Measurements from ENCODE around the gene GTF2A1L. TPM values are rescaled to one million over a fixed set of nuclear protein-coding genes. Genes with fewer than 3 reads are reported as not detected.
A peak's percentile ranks its signal among the peaks of the same experiment; 100 is the strongest.

GTF2A1L gene, protein sequence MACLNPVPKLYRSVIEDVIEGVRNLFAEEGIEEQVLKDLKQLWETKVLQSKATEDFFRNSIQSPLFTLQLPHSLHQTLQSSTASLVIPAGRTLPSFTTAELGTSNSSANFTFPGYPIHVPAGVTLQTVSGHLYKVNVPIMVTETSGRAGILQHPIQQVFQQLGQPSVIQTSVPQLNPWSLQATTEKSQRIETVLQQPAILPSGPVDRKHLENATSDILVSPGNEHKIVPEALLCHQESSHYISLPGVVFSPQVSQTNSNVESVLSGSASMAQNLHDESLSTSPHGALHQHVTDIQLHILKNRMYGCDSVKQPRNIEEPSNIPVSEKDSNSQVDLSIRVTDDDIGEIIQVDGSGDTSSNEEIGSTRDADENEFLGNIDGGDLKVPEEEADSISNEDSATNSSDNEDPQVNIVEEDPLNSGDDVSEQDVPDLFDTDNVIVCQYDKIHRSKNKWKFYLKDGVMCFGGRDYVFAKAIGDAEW
- total RNA-seq (not detected), total RNA-seq (0 reads per million in 29 experiments)
- total RNA-seq (2013): not detected

DNA sequence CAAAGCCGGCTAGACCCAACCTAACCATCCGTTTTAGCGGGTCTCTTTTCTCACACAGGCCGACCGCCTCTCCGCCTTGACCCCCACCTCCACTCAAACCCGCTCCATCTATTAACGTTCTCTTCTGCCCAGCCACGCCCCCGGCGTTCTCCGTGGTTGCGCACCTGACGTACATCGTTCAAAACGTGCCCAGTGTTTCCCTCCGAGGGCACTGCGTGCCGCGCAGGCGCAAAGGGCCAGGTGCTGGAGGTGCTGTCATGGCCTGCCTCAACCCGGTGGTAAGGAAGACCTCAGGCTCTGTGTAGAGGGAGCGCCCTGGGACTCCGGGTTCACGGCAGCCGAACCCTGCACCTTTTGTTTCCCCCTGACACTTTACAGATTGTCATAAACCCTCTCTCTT, at the start of gene GTF2A1L:
Gene GTF2A1L, plus strand, starts transcription at position 239 of the 400 bp plus-strand sequence. Its CDS starts 19 bp downstream, at position 258.
- Mint-ChIP-seq H3K4me3 (no peak within 1 kb of the TSS), H3K27me3 (peaks cover 8 to 13% of the 10 kb centered on the region in 2 donors), H3K9me3 (peaks cover 0 to 3% (median 0%) of the 10 kb centered on the region in 3 donors), H3K4me1 (no peaks in the 10 kb centered on the region), H3K36me3 (no peaks in the 10 kb centered on the region), H3K27ac (no peak within 1 kb of the TSS)
- ChIA-PET POLR2A (no interaction called here), CTCF (no interaction called here)
- Histone ChIP-seq H3K4me3 (ENCODE audit: control insufficient read depth in 1 of 2, extremely low read depth in 1 of 2, low read length in 1 of 2) (no peak within 1 kb of the TSS), H3K4me1 (ENCODE audit: control insufficient read depth in 1 of 2, extremely low read depth in 1 of 2, insufficient read depth in 2 of 2, low read length in 2 of 2) (no peaks in the 10 kb centered on the region), H3K27me3 (replicated peaks in 1 of 2; ENCODE audit: control insufficient read depth in 2 of 2, extremely low read depth in 1 of 2, insufficient read depth in 2 of 2, low read length in 1 of 2) (no peaks in the 10 kb centered on the region), H3K36me3 (ENCODE audit: control insufficient read depth in 2 of 2, extremely low read depth in 1 of 2, insufficient read depth in 1 of 2, low read length in 1 of 2) (no peaks in the 10 kb centered on the region), H3K9me3 (no peaks in the 10 kb centered on the region), H3K27ac (ENCODE audit: low read length) (no peak within 1 kb of the TSS)
- 74% methylated on average over 16 of the region's 26 CpGs for WGBS (ENCODE audit: insufficient coverage)
- DNase-seq (peak in 1 of 35 experiments; percentile 1), ATAC-seq (replicated peaks in 1 of 4) (no peak)

DNA sequence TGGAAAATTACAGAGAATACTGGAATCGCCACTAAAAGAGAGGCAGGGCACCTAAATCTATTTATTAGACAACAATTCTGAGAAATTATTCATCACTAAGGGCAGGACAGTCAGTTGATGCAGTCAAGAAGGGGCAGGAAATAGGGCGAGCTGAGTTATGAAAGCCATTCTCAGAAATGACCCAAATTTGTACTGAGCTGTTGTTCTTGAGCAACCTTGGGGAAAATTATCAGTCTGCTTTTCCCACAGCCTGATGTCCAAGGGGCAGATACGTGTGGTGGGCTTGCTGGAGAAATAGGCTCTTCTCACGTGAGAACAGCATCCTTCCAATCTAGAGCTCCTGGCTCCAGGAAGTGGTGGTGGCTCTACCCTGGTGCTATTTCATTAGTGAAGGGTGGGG, 49.1 kb upstream of the GTF2A1L start:
- no peak overlapping the region for H3K4me3 Mint-ChIP-seq
- POLR2A ChIA-PET: no interaction called here
- no peaks in the 10 kb centered on the region for H3K9me3 ChIP-seq
- H3K4me3 ChIP-seq (ENCODE audit: control insufficient read depth in 1 of 2, extremely low read depth in 1 of 2, low read length in 1 of 2): no peak overlapping the region
- H3K4me1 ChIP-seq (ENCODE audit: control insufficient read depth in 1 of 2, extremely low read depth in 1 of 2, insufficient read depth in 2 of 2, low read length in 2 of 2): no peaks in the 10 kb centered on the region
- no peaks in the 10 kb centered on the region for H3K27me3 ChIP-seq (replicated peaks in 1 of 2; ENCODE audit: control insufficient read depth in 2 of 2, extremely low read depth in 1 of 2, insufficient read depth in 2 of 2, low read length in 1 of 2)
- no peaks in the 10 kb centered on the region for H3K9me3 Mint-ChIP-seq
- H3K36me3 Mint-ChIP-seq: no peaks in the 10 kb centered on the region
- no peak overlapping the region for H3K27ac Mint-ChIP-seq
- CTCF ChIA-PET: no interaction called here
- DNase-seq (no peak), ATAC-seq (replicated peaks in 1 of 4) (no peak)
- no peaks in the 10 kb centered on the region for H3K36me3 ChIP-seq (ENCODE audit: control insufficient read depth in 2 of 2, extremely low read depth in 1 of 2, insufficient read depth in 1 of 2, low read length in 1 of 2)
- 47% methylated on average over 2 of the region's 4 CpGs for WGBS (ENCODE audit: insufficient coverage)
- no peaks in the 10 kb centered on the region for H3K4me1 Mint-ChIP-seq
- H3K27me3 Mint-ChIP-seq: no peaks in the 10 kb centered on the region
- H3K27ac ChIP-seq (ENCODE audit: low read length): no peak overlapping the region

DNA sequence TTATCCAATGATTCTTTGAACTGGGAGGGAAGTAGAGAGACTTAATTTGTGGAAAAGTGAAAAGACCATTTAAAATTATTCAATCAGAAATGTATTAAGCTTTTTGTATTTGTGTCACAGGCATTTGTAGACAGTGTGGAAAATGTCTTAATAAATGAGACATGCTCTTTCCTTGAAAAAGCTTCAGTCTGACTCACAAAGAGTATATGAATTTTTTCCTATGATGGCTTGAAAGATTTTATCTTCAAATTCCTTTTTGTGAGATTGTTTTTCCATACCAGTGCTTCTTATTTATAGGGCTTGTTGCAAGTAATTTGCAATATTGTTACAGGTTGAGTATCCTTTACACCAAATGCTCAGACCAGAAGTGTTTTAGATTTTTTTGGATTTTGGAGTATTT, 48.2 kb upstream of the GTF2A1L start:
- no peak overlapping the region for H3K4me3 Mint-ChIP-seq
- no peaks in the 10 kb centered on the region for H3K9me3 ChIP-seq
- H3K27me3 Mint-ChIP-seq: no peaks in the 10 kb centered on the region
- H3K9me3 Mint-ChIP-seq: no peaks in the 10 kb centered on the region
- H3K36me3 ChIP-seq (ENCODE audit: control insufficient read depth in 2 of 2, extremely low read depth in 1 of 2, insufficient read depth in 1 of 2, low read length in 1 of 2): no peaks in the 10 kb centered on the region
- H3K4me1 Mint-ChIP-seq: peaks cover 0 to under 1% (median under 1%) of the 10 kb centered on the region in 3 donors
- POLR2A ChIA-PET: no interaction called here
- H3K27ac ChIP-seq (ENCODE audit: low read length): no peak overlapping the region
- no peaks in the 10 kb centered on the region for H3K4me1 ChIP-seq (ENCODE audit: control insufficient read depth in 1 of 2, extremely low read depth in 1 of 2, insufficient read depth in 2 of 2, low read length in 2 of 2)
- no peaks in the 10 kb centered on the region for H3K36me3 Mint-ChIP-seq
- H3K27ac Mint-ChIP-seq: no peak overlapping the region
- no peaks in the 10 kb centered on the region for H3K27me3 ChIP-seq (replicated peaks in 1 of 2; ENCODE audit: control insufficient read depth in 2 of 2, extremely low read depth in 1 of 2, insufficient read depth in 2 of 2, low read length in 1 of 2)
- ATAC-seq (replicated peaks in 1 of 4) (no peak), DNase-seq (no peak)
- H3K4me3 ChIP-seq (ENCODE audit: control insufficient read depth in 1 of 2, extremely low read depth in 1 of 2, low read length in 1 of 2): no peak overlapping the region
- CTCF ChIA-PET: no interaction called here

DNA sequence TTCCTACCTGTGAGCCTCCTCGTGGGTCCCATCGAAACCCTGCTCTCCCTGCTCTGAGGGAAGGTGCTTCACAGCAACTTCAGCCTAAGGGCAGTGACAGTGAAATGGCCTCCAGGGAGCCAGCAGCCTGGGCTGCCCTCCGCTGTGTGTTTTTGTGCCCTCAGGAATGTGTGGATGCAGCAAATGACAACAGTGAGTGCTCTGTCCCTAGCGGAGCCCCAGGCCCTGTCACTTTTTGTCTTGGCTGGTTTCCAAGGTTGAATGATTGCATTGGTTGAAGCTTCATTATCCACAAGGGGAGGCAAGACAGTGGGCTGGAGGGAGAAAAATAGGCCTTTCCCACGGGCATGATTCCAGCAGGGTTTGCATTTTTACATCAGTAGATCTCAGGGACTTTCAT, 44.8 kb upstream of the GTF2A1L start:
- DNase-seq: no peak
- no peaks in the 10 kb centered on the region for H3K36me3 ChIP-seq (ENCODE audit: control insufficient read depth in 2 of 2, extremely low read depth in 1 of 2, insufficient read depth in 1 of 2, low read length in 1 of 2)
- H3K27me3 ChIP-seq (replicated peaks in 1 of 2; ENCODE audit: control insufficient read depth in 2 of 2, extremely low read depth in 1 of 2, insufficient read depth in 2 of 2, low read length in 1 of 2): no peaks in the 10 kb centered on the region
- Mint-ChIP-seq H3K36me3 (no peaks in the 10 kb centered on the region), H3K27ac (no peak overlapping the region), H3K4me1 (peaks cover 2 to 9% (median 8%) of the 10 kb centered on the region in 3 donors), H3K27me3 (no peaks in the 10 kb centered on the region), H3K4me3 (no peak overlapping the region), H3K9me3 (no peaks in the 10 kb centered on the region)
- no peak overlapping the region for H3K4me3 ChIP-seq (ENCODE audit: control insufficient read depth in 1 of 2, extremely low read depth in 1 of 2, low read length in 1 of 2)
- POLR2A ChIA-PET: interaction anchor here in 1 of 2 donors (0.6 kb wide), 1 partner anchor 49 kb away, joined by 3 read pairs; no protein-coding TSS in a partner anchor
- no peaks in the 10 kb centered on the region for H3K4me1 ChIP-seq (ENCODE audit: control insufficient read depth in 1 of 2, extremely low read depth in 1 of 2, insufficient read depth in 2 of 2, low read length in 2 of 2)
- no peaks in the 10 kb centered on the region for H3K9me3 ChIP-seq
- CTCF ChIA-PET: no interaction called here
- WGBS (ENCODE audit: insufficient coverage): 91% methylated on average over 4 of the region's 5 CpGs
- ATAC-seq (replicated peaks in 1 of 4): no peak
- no peak overlapping the region for H3K27ac ChIP-seq (ENCODE audit: low read length)

DNA sequence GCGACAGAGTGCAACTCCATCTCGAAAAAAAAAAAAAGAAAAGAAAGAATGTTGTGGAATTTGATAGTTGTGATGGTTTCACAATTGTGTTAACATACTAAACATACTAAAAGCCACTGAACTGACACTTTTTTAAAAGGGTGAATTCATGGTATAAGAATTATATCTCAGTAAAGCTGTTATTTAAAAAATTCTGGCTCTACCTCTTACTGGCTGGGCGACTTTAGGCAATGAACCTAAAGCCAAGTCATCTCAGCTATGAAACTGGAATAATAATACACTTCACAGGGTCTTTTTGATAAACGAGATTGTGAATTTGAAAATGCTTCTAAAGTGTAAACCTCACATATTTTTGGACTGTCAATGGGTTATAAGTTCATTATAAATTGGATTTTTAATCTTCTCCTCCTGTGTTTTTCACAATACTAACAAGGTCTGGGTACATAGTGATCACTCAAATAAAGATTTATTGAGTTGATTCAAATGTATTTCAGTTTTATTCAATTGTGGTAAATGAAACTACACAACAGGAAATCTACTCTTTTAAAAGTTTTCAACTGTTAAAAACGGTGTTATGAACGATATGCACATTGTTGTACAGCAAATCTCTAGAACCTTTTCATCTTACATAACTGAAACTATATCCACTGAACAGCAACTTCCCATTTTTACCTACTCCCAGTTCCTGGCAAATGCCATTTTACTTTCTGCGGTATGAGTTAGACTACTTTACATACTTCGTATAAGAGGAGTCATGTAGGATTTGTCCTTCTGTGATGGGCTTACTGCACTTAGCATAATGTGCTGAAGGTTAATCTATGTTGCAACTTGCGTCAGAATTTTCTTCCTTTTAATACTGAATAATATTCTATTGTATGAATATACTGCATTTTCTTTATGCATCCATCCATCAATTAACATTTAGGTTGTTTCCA, 43.0 kb upstream of the GTF2A1L start:
- no peaks in the 10 kb centered on the region for H3K36me3 Mint-ChIP-seq
- no peaks in the 10 kb centered on the region for H3K27me3 Mint-ChIP-seq
- Histone ChIP-seq H3K4me1 (ENCODE audit: control insufficient read depth in 1 of 2, extremely low read depth in 1 of 2, insufficient read depth in 2 of 2, low read length in 2 of 2) (no peaks in the 10 kb centered on the region), H3K9me3 (no peaks in the 10 kb centered on the region), H3K4me3 (ENCODE audit: control insufficient read depth in 1 of 2, extremely low read depth in 1 of 2, low read length in 1 of 2) (no peak overlapping the region), H3K27ac (ENCODE audit: low read length) (no peak overlapping the region), H3K27me3 (replicated peaks in 1 of 2; ENCODE audit: control insufficient read depth in 2 of 2, extremely low read depth in 1 of 2, insufficient read depth in 2 of 2, low read length in 1 of 2) (no peaks in the 10 kb centered on the region), H3K36me3 (ENCODE audit: control insufficient read depth in 2 of 2, extremely low read depth in 1 of 2, insufficient read depth in 1 of 2, low read length in 1 of 2) (no peaks in the 10 kb centered on the region)
- CTCF ChIA-PET: interaction anchor here in 1 of 2 donors (0.6 kb wide), 2 partner anchors 36 to 207 kb away, joined by 3 to 5 read pairs; no protein-coding TSS in a partner anchor
- DNase-seq: no peak
- POLR2A ChIA-PET: no interaction called here
- WGBS (ENCODE audit: insufficient coverage): no CpG with 5 or more reads among the region's 9 CpGs
- H3K27ac Mint-ChIP-seq: no peak overlapping the region
- H3K4me1 Mint-ChIP-seq: peaks cover 2 to 9% (median 8%) of the 10 kb centered on the region in 3 donors
- no peak overlapping the region for H3K4me3 Mint-ChIP-seq
- H3K9me3 Mint-ChIP-seq: no peaks in the 10 kb centered on the region
- no peak for ATAC-seq (replicated peaks in 1 of 4)

DNA sequence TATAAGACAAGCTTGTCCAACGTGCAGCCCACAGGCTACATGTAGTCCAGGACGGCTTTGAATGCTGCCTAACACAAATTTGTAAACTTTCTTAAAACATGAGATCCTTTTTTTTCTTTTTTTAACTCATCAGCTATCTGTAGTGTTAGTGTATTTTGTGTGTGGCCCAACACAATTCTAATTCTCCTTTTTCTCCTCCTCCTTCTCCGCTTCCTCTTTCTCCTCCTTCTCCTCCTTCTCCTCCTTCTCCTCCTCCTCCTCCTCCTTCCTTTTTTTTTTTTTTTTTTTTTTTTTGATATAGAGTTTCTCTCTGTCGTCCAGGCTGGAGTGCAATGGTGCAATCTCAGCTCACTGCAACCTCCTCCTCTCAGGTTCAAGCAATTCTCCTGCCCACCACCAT, 39.3 kb upstream of the GTF2A1L start:
- no CpG with 5 or more reads among the region's 4 CpGs for WGBS (ENCODE audit: insufficient coverage)
- Mint-ChIP-seq H3K9me3 (no peaks in the 10 kb centered on the region), H3K27me3 (no peaks in the 10 kb centered on the region), H3K36me3 (peaks cover 10% of the 10 kb centered on the region), H3K4me1 (peaks cover 2 to 9% (median 8%) of the 10 kb centered on the region in 3 donors), H3K4me3 (no peak overlapping the region), H3K27ac (no peak overlapping the region)
- DNase-seq (no peak), ATAC-seq (replicated peaks in 1 of 4) (no peak)
- POLR2A ChIA-PET: no interaction called here
- no peak overlapping the region for H3K4me3 ChIP-seq (ENCODE audit: control insufficient read depth in 1 of 2, extremely low read depth in 1 of 2, low read length in 1 of 2)
- CTCF ChIA-PET: no interaction called here
- H3K27ac ChIP-seq (ENCODE audit: low read length): no peak overlapping the region
- H3K36me3 ChIP-seq (ENCODE audit: control insufficient read depth in 2 of 2, extremely low read depth in 1 of 2, insufficient read depth in 1 of 2, low read length in 1 of 2): no peaks in the 10 kb centered on the region
- H3K4me1 ChIP-seq (ENCODE audit: control insufficient read depth in 1 of 2, extremely low read depth in 1 of 2, insufficient read depth in 2 of 2, low read length in 2 of 2): no peaks in the 10 kb centered on the region
- H3K9me3 ChIP-seq: no peaks in the 10 kb centered on the region
- no peaks in the 10 kb centered on the region for H3K27me3 ChIP-seq (replicated peaks in 1 of 2; ENCODE audit: control insufficient read depth in 2 of 2, extremely low read depth in 1 of 2, insufficient read depth in 2 of 2, low read length in 1 of 2)

Data from T-cell (primary cell).